DMS153 (cell line): Measurements from ENCODE around the gene TRRAP.

Source experiments
- DNase-seq: peaks from one replicate; lab custom pipeline; 2025; lab: John Stamatoyannopoulos, UW

TRRAP gene

DNA sequence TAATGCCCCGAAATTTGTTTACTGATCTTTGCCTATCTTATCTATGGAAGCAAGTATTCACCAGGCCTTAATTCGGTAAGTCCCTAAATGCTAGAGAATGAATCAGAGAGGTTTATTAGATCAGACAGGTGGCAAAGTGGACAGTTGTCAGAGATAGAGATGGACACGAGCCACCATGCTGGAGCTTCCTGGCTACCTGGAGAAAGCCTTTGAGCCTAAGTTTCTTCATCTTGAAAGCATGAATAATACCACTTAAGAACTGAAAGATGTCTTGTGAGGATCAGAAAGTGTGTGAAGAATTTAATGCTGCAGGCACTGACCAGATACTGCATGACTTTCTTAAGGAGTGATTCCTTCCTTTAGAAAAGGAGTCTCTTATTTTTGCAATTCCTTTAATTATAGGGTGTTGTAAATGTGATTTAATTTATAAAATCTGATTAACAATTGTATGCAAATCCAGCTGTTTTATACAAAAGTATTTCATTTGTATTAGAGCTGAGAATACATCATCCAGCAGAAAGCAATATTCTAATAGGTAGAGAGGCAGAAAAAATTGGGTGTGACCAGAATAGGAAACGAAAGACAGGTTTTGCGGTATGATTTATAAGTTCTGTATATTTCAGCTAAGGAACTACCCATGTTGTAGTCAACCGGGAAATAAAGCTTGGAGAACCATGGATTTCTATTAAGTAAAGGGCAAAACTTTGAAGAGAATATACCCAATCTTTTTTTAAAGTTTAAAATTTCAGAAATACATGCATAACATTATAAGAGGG lies 182.9 kb downstream of the TRRAP start:
- DNase-seq = no peak
